PC-3 (cell line): ENCODE data around the gene ATP13A3.

Experiments used
- EZH2 ChIP-seq: fragments of 300-600 bp; sonication (generic); IDR thresholded peaks from one replicate; pipeline ENCODE4 v1.6.1; 2017; ENCODE audit warnings: antibody characterized with exemption, mild to moderate bottlenecking, low read length; ENCODE audit not compliant: unreplicated experiment
- EZH2phosphoT487 ChIP-seq: fragments of 300-600 bp; sonication (generic); IDR thresholded peaks from 2 replicates; pipeline ENCODE4 v1.6.1; 2018; ENCODE audit warnings: mild to moderate bottlenecking, antibody characterized with exemption, low read length, borderline replicate concordance

GRCh38 chr3:194496217-194496919 lies 9.6 kb upstream of the ATP13A3 start:
- TF ChIP-seq EZH2phosphoT487 (no peak), EZH2 (no peak)
